NCI-H226 (cell line): ENCODE measurements around the gene SPRED1.

ENCODE experiments used
- DNase-seq: peaks from one replicate; pipeline ENCODE4 v3.0.0-alpha.2; 2015

Gene SPRED1

DNA sequence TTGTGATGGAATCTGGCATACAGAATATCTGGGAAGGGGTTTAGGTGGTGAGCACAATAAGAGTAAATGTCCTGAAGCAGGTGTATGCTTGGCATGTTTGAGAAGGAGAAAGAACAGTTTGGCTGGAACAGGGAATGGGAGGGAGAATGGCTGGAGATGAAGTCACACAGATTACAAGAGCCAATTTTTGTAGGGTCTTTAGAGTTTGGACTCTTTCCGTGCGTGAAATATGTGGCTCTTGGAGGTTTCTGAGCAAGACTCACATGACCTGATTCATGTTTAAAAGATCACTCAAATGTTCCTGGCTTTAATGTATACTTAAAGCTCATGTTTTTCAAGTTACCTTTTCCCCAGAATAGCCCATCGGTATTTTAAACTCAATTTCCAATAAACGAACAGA, 32.8 kb downstream of the SPRED1 start:
- DNase-seq: no peak

DNA sequence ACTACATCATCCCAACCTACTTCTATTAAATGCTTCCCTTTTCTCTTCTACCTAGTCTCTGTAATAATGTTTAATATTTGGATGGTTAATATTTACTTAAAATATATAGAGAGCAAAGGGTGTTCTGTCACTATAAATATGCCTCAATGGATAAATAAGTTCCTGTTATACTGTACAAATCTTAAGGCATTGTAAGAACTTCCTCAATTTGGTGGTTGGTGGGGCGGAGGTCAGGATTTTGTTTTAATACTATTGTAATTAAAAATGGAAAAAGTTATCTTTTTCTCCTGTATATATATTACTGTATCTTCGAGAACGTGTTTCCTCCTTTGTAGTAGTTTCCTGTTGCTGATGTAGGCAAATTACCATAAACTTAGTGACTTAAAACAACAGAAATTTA, 41.5 kb downstream of the SPRED1 start:
- no peak for DNase-seq

- DNase-seq: no peak
These were observed 45.2 kb downstream of the SPRED1 start for GRCh38 chr15:38297623-38298388.

DNA sequence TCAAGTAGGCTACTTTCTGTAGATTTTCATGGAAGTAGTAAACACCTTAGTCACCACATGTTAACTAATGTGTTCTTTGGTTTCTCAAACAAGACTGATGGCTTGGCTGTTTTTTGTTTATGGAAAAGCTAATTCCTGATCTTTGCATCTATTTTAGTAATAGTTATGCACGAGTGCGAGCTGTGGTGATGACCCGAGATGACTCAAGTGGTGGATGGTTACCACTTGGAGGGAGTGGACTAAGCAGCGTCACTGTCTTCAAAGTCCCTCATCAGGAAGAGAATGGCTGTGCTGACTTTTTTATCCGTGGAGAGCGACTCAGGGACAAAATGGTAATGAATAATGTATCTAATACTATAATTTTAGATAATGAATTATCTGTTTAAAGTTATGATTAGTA, 46.6 kb downstream of the SPRED1 start:
- no peak for DNase-seq

DNA sequence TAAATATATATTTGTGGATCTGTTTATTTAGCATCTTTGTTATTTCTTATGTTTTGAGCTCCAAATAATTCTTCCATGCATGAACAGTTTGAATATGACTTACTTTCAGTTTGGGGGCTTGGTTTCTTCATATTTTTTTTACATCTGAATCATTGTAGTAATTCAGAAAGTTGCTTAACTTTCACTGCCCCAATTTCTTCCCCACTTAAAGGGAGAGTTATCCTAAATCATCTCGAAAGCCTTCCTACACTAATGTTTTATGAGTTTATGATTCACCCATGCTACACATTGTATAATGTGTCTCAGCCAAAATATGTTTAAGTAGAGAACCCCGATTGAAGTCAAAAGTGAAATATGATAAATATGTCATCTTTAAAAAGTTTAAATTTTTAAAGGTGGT, 47.8 kb downstream of the SPRED1 start:
- DNase-seq: no peak

DNA sequence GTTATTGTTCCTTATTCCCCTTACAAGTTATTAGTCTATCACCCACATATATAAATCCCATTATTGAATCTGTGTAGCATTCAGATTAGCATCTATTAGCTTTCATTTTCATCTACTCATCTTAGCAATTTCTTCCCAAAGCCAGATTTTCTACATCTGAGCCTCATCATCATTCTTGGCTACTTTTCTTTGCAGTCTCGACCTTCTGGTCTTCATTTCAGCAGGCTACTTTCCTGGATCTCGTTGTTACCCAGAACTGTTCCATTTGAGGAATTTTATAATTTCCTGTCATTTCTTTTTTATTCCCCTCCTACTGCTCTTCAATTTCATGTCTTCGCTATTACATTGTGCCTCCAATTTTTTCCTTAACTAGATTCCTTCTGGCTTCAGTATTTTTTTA, 51.8 kb downstream of the SPRED1 start:
- no peak for DNase-seq

- no peak for DNase-seq
These were observed 54.6 kb downstream of the SPRED1 start for GRCh38 chr15:38307251-38307650.

GRCh38 chr15:38307861-38308641, 55.4 kb downstream of the SPRED1 start:
- DNase-seq: no peak

DNA sequence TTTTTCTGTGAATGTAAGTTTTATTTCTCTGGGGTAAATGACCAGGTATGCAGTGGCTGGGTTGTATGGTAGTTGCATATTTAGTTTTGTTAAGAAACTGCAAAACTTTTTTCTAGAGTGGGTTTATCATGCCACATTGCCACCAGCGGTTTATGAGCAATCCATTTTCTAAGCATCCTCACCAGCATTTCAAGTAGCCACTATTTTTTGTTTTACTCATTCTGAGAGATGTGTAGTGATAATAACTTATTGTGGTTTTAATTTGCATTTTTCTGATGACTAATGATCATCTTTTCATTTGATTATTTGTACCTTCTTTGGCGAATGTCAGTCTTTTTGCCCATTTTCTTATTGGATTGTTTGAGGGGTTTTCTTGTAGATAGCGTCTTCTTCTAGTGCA, 56.2 kb downstream of the SPRED1 start:
- DNase-seq: no peak

- no peak for DNase-seq
These were observed 59.6 kb downstream of the SPRED1 start for GRCh38 chr15:38312190-38312589.

GRCh38 chr15:38316311-38316710, 63.7 kb downstream of the SPRED1 start:
- no peak for DNase-seq

DNA sequence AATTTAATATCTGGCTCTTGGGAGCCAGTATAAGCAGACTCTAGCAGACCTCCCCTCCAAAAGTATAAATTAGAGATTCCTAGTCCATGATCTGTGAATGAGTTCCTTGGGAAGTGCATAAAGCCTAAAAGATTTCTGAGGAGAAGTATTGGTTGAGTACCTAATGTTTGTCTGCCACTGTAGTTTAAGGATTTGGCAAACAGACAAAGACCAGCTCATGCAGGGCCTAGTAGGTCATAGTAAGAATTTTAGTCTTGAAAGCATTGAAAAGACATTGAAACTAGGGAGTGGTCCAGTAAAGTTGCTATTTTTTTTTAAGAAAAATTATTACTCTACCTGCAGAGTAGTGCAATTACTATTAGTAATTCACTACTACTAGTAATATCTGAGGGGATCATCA, 67.5 kb downstream of the SPRED1 start:
- DNase-seq: no peak

DNA sequence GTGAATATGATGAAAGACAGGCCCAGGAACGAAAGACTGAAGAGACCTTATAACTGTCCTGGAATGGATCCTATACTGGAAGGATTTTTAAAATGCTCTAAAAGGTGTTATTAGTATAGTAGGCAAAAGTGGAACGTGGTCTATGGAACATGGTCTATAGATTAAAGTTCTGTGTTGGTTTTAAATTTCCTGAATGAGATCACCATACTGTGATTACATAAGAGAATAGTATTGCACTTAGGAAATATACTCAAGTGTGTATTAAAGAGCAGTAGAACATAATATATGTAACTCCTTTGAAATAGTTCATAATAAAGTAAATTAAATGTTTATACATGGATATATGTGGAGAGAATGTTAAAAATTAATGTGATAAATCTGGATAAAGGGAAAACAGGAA, 68.2 kb downstream of the SPRED1 start:
- DNase-seq: no peak

DNA sequence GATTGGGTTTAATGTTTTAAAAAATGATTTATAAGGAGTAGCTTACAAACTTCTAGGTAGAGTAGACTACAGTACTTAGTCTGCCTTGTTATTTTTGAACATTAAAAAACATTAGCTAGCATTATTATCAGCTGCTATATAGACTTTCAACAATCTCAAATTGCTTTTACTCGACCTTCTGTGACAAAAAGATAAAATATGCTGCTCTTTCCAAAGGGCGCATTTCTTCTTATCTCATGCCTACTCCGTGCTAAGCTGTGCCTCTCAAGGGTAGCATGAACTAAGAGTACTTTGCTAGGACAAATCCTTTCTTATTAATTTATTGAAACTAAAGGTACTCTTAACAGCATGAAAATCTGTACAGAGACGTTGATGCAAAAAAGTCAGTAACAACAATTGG, 71.3 kb downstream of the SPRED1 start:
- DNase-seq: no peak

DNA sequence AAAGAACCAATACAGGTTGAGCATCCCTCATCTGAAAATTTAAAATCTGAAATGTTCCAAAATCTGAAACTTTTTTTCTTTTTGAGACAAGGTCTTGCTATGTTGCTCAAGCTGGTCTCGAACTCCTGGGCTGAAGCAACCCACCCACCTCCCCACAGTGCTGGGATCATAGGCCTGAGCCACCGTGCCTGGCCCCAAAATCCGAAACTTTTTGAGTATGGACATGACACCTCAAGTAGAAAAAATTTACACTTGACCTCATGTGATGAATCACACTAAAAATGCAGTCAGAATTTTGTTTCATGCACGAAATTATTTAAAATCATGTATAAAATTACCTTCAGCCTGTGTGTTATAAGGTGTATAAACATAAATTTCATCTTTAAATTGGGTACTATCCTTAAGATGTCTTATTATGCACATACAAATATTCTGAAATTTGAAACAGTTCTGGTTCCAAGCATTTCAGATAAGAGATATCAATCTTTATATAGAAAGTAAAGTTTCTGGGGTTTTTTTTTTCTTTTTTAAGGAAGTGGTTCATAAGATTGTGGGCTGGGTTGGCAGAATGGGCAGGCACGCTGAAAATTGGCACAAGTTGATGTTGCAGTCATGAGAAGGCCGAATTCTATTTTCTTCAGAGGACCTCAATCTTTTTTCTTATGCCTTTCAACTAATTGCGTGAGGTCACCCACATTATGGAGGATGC, 72.5 kb downstream of the SPRED1 start:
- no peak for DNase-seq

DNA sequence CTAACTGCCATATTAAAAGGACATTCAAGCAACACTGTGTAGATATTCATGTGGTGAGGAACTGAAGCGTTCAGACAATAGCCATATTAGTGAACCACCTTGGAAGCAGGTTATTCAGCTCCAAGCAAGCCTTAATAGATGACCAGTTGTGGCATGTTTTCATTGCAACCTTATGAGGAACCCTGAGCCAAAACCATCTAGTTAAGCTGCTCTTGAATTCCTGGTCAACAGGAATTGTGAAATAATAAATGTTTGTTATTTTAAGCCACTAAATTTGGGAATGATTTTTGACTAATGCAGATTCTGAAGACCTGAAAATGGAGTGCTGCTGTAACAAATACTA, 73.0 kb downstream of the SPRED1 start:
- no peak for DNase-seq

DNA sequence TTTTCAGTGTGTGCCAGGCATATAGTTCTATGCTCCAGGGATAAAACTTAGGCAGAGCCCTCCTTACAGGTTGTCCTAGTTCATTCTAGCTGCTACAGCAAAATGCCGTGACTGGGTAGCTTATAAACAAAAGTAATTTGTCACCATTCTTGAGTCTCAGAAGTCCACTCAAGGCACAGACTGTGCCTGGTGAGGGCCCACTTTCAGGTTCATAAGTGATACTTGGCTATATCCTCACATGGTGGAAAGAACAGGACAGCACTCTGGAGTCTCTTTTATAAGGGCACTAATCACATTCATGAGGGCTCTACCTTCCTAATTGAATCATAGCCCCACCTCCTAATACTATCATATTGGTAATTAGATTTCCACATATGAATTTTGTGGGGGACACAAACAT, 80.1 kb downstream of the SPRED1 start:
- DNase-seq: no peak

GRCh38 chr15:38335116-38335515, 82.5 kb downstream of the SPRED1 start:
- no peak for DNase-seq

DNA sequence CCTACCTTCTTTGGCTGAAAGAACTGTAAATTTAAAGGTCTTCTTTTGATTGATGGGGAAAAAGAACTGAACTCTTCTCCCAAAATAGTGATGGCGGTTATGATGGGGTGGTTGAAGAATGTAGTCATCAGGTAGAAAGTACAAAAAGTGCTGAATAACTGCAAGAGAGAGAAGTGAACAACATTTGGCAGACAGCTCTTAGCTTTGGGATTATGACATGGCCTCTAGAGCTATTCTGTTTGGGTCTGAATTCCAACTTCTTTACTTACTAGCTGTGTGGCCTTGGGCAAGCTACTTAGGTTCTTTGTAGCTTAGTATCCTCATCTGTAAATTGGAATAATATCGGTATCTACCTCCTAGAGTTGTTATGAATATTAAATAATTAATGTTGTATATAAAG, 91.7 kb downstream of the SPRED1 start:
- DNase-seq: no peak

- no peak for DNase-seq
These were observed 96.6 kb downstream of the SPRED1 start for GRCh38 chr15:38349251-38349650.

DNA sequence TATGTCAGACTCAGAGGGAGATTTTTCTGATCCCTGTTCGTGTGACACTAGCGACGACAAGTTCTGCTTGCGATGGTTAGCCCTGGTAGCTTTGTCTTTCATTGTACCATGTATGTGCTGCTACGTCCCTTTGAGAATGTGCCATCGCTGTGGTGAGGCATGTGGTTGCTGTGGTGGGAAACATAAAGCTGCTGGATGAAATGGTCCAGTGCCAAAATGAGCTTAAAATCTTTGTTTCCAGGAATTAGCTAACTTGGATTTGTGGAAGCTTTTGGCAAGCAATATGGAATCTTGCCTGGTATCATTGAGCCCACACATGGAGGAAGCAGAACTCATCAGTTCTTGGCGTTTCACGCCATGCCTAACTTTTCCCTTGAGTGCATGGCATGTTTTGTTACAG, 98.8 kb downstream of the SPRED1 start:
- no peak for DNase-seq

DNA sequence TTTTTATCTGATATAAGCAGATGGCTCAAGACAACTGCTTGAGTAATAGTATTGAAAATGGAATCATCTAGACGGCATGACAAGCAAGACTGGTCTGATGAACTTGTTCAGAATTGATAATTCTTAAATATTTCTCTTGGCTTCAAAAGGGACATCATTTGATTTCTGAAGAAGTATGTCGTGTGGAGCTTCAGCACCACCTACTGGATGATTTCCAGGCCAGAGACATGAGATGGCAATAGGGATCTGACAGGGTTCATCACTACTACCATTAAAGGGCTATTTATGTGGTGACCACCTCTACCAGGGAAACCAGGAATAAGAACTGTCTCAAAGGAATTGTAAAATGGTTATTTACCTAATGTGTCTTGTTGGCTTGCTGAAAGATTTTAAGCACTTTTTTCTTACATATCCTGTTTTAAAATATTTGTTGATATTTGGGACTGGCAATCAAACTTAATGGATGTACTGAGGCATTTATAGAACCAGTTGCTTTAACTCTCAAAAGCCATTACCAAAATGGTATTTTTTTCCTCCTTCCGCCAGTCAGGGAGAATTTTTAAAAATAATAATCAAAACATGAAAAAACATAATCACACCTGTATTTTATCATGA, 101.8 kb downstream of the SPRED1 start:
- DNase-seq: no peak

- no peak for DNase-seq
These were observed 109.7 kb downstream of the SPRED1 start for GRCh38 chr15:38362355-38362754.

GRCh38 chr15:38367476-38367875, 114.8 kb downstream of the SPRED1 start:
- no peak for DNase-seq
